Gastroesophageal sphincter (tissue), 4 donors: Measurements from ENCODE around the gene MGST2. TPM values are rescaled to one million over a fixed set of nuclear protein-coding genes. Genes with fewer than 3 reads are reported as not detected.
"Not testable (repeated sequence)": the region's sequence is repeated elsewhere in the genome, so short reads cannot be mapped to it uniquely, and the experiment has no call there.

Experiments
- ATAC-seq: fragments of 150-250 bp; one replicate; pipeline ENCODE4 v1.9.1; 2016; ENCODE audit warnings: mild to moderate bottlenecking, moderate library complexity
- H3K27ac ChIP-seq, 4 donors: fragments of 200-600 bp; sonication (generic) in 3 of 4; 1 replicate in 3 of 4; 2 replicates in 1 of 4; pipeline ENCODE4 v1.5.1; 2016 to 2019
- H3K27me3 ChIP-seq: fragments of 200-600 bp; sonication (generic); one replicate; pipeline ENCODE4 v1.5.1; 2019
- H3K36me3 ChIP-seq, 2 donors: fragments of 200-600 bp; sonication (generic); one replicate each; pipeline ENCODE4 v1.5.1; 2019; ENCODE audit warnings: control low read depth in 1 of 2
- H3K4me1 ChIP-seq, 3 donors: fragments of 200-600 bp; sonication (generic); 1 replicate in 2 of 3; 2 replicates in 1 of 3; pipeline ENCODE4 v1.5.1; 2016 to 2019; ENCODE audit warnings: control low read depth in 2 of 3
- H3K4me3 ChIP-seq, 2 donors: fragments of 200-600 bp; sonication (generic); one replicate each; pipeline ENCODE4 v1.5.1; 2019; ENCODE audit warnings: mild to moderate bottlenecking in 1 of 2, moderate library complexity in 1 of 2
- H3K9me3 ChIP-seq, 3 donors: fragments of 200-600 bp; sonication (generic); one replicate each; pipeline ENCODE4 v1.5.1; 2017 to 2019; ENCODE audit warnings: control low read depth in 2 of 3
- EP300 ChIP-seq: sonication (generic); formaldehyde crosslinking; IDR thresholded peaks from one replicate; pipeline ENCODE4 v1.6.1; 2017; ENCODE audit warnings: antibody characterized with exemption, mild to moderate bottlenecking
- POLR2A ChIP-seq, 2 donors: fragments of 450-650 bp; IDR thresholded peaks; one replicate each; pipeline ENCODE4 v1.6.1; 2017; ENCODE audit warnings: antibody characterized with exemption in 2 of 2, mild to moderate bottlenecking in 2 of 2, moderate library complexity in 1 of 2
- POLR2AphosphoS5 ChIP-seq: sonication (generic); formaldehyde crosslinking; IDR thresholded peaks from one replicate; pipeline ENCODE4 v1.6.1; 2017; ENCODE audit warnings: antibody characterized with exemption
- WGBS, 2 donors: methylation state at CpG; one replicate each; pipeline ENCODE4 v1.1.5; 2018; ENCODE audit warnings: low coverage in 1 of 2; 5-methylcytosine and 5-hydroxymethylcytosine counted together
- total RNA-seq, 4 donors: library from RNA; depleted of rRNA; stranded (reverse); fragments of >200 nt; gene quantifications; one replicate each; pipeline ENCODE4 v1.1.0, GENCODE V29; 2016
- TF ChIP-seq, protein P1 (sequence below), 4 experiments: fragments of 200-600 bp in 2 of 4; fragments of 450-650 bp in 2 of 4; sonication (generic) in 1 of 4; IDR thresholded peaks; one replicate each; pipeline ENCODE4 v1.5.1; 2017 to 2019; ENCODE audit warnings: antibody characterized with exemption in 4 of 4, mild to moderate bottlenecking in 2 of 4, moderate library complexity in 2 of 4

The MGST2 gene
- total RNA-seq, 4 donors from 2014 or later: 26.5 to 53.9 (median 38.5) TPM

DNA sequence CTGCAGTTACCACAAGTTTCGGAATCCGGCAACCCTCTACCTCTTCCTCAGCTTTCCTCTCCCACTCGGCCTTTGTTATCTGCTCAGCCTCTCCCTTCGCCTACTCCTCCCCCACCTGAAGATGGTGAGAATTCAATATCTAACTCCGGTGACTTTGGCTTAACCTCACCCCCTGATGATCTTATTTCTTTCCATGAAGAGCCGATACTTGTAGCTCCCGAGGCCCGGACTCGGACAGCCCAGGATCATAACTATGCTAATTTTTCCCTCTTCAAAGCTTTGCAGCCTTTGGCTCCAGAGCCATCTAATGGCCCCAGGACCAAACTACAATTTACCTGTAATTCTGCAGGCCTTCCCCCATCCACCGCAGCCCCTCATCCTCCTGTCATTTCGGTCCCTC lies 32.0 kb upstream of the MGST2 start:
- peaks cover 0 to 6% (median 0%) of the 10 kb centered on the region in 3 donors for H3K9me3 ChIP-seq
- WGBS, 2 donors: 19 to 28% methylated on average over 8 to 11 of the region's 11 CpGs
- peak overlapping the region; percentile 33 to 39 for H3K4me3 ChIP-seq
- no peaks in the 10 kb centered on the region for H3K36me3 ChIP-seq
- H3K4me1 ChIP-seq: peaks cover 0 to 6% (median 0%) of the 10 kb centered on the region in 3 donors
- ATAC-seq: peak; percentile 62
- TF ChIP-seq POLR2A (IDR thresholded peaks at IDR 0.05): no peak
- TF ChIP-seq, protein P1, sequence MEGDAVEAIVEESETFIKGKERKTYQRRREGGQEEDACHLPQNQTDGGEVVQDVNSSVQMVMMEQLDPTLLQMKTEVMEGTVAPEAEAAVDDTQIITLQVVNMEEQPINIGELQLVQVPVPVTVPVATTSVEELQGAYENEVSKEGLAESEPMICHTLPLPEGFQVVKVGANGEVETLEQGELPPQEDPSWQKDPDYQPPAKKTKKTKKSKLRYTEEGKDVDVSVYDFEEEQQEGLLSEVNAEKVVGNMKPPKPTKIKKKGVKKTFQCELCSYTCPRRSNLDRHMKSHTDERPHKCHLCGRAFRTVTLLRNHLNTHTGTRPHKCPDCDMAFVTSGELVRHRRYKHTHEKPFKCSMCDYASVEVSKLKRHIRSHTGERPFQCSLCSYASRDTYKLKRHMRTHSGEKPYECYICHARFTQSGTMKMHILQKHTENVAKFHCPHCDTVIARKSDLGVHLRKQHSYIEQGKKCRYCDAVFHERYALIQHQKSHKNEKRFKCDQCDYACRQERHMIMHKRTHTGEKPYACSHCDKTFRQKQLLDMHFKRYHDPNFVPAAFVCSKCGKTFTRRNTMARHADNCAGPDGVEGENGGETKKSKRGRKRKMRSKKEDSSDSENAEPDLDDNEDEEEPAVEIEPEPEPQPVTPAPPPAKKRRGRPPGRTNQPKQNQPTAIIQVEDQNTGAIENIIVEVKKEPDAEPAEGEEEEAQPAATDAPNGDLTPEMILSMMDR (IDR thresholded peaks at IDR 0.05): peak in 3 of 4 experiments; percentile 49 to 69 (median 56)
- H3K27me3 ChIP-seq: no peaks in the 10 kb centered on the region
- peak overlapping the region in 3 of 4 donors; percentile 31 to 40 (median 35) for H3K27ac ChIP-seq

DNA sequence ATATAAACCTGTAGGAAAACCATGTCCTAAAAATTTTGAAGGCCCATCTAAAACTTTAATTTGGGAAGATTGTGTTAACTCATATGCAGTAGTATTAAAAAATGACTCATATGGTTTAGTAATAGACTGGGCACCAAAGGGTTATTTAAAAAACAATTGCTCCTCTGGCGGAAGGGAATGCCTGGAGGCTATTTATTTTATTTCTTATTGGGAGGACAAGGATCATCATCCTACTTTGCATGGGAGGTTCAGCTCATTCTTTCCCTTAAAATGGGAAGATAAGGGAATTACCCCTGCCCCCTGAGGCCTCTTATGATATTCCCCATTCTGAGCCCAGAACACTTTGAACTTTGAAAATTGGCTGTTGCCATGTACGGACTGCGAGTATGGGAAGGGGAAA lies 29.7 kb upstream of the MGST2 start:
- 75 to 89% methylated on average over 3 of the region's 3 CpGs for WGBS, 2 donors
- H3K9me3 ChIP-seq: peaks cover 0 to 12% (median 0%) of the 10 kb centered on the region in 3 donors
- H3K36me3 ChIP-seq: no peaks in the 10 kb centered on the region
- TF ChIP-seq EP300: no peak
- no peak for TF ChIP-seq POLR2AphosphoS5
- TF ChIP-seq, protein P1 (IDR thresholded peaks at IDR 0.05): no peak
- TF ChIP-seq POLR2A (IDR thresholded peaks at IDR 0.05): no peak
- peaks cover 0 to 6% (median 0%) of the 10 kb centered on the region in 3 donors for H3K4me1 ChIP-seq
- no peak overlapping the region for H3K4me3 ChIP-seq
- ATAC-seq: no peak
- no peaks in the 10 kb centered on the region for H3K27me3 ChIP-seq
- no peak overlapping the region for H3K27ac ChIP-seq

DNA sequence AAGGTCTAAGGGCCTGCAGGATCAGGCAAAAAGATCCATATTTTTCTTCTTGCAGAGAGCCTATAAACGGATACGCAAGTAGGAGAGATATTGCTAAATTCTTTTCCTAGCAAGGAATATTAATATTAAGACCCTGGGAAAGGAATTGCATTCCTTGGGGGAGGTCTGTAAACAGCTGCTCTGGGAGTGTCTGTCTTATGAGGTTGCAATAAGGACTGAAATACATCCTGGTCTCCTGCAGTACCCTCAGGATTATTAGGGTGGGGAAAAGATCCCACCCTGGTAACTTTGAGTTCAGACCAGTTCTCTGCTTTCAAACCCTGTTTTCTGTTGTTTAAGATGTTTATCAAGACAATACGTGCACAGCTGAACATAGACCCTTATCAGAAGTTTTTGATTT lies 27.3 kb upstream of the MGST2 start:
- not testable (repeated sequence) for H3K27me3 ChIP-seq, H3K27ac ChIP-seq, H3K4me1 ChIP-seq, ATAC-seq, H3K36me3 ChIP-seq, H3K4me3 ChIP-seq
- peaks cover 0 to 12% (median 0%) of the 10 kb centered on the region in 3 donors for H3K9me3 ChIP-seq
- WGBS, 2 donors: 94 to 97% methylated on average over 3 of the region's 3 CpGs

DNA sequence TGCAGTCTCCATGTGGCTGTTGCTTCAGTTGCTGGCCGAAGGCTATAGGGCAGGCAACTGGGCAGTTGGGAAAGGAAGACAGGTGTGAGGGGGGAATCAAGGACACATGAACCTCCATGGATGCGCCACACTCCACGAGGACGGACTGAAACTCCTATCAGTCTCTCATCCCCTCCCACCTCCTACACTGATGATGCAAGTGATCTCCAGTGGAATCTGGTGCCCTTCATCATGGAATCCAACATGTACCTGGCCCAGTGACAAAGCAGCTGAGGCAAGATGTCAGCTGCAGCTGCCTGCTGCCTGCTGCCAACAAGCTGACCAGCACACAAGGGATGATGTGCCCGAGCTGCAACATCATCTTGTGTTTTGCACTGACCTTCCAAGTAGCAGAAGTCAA lies 26.0 kb upstream of the MGST2 start:
- WGBS, 2 donors: 87 to 100% methylated on average over 1 to 5 of the region's 5 CpGs
- Histone ChIP-seq H3K4me3 (no peak overlapping the region), H3K27ac (no peak overlapping the region), H3K36me3 (no peaks in the 10 kb centered on the region), H3K27me3 (no peaks in the 10 kb centered on the region), H3K4me1 (no peaks in the 10 kb centered on the region), H3K9me3 (peaks cover 0 to 12% (median 0%) of the 10 kb centered on the region in 3 donors)
- TF ChIP-seq POLR2A (IDR thresholded peaks at IDR 0.05): no peak
- TF ChIP-seq, protein P1 (IDR thresholded peaks at IDR 0.05): no peak
- ATAC-seq: no peak

DNA sequence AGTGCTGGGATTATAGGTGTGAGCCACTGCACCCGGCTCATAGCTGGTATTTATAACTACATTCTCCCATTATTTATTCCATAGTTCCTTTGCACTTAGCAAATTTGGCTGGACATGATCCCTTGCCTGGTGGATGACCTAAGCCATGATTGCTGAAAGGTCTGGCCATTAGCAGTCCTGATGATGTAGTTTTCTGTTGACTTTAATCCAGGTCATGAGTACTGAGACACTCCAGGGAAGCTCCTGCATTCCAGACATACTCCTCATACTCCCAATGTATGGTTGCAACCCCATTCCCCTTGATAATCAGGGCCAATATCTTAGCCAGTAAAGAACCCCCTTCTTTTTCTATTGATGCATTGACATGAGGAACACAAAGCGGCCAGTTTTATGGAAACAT lies 24.4 kb upstream of the MGST2 start:
- H3K27ac ChIP-seq: no peak overlapping the region
- 86 to 100% methylated on average over 1 of the region's 2 CpGs for WGBS, 2 donors
- no peak overlapping the region for H3K4me3 ChIP-seq
- ATAC-seq: no peak
- no peak for TF ChIP-seq EP300
- TF ChIP-seq, protein P1 (IDR thresholded peaks at IDR 0.05): no peak
- TF ChIP-seq POLR2AphosphoS5: no peak
- TF ChIP-seq POLR2A (IDR thresholded peaks at IDR 0.05): no peak
- no peaks in the 10 kb centered on the region for H3K27me3 ChIP-seq
- no peaks in the 10 kb centered on the region for H3K4me1 ChIP-seq
- H3K9me3 ChIP-seq: peaks cover 0 to 12% (median 0%) of the 10 kb centered on the region in 3 donors
- H3K36me3 ChIP-seq: no peaks in the 10 kb centered on the region
